Hypothalamus (tissue), 51 donors: ENCODE measurements around the gene NCOA7.
A peak's percentile ranks its signal among the peaks of the same experiment; 100 is the strongest.

Experiments
- DNase-seq, 51 donors: peaks; one replicate each; lab custom pipeline; 2025; lab: John Stamatoyannopoulos, UW

The NCOA7 gene

GRCh38 chr6:125790358-125791150 lies at the start of gene NCOA7:
NCOA7 (plus strand) TSS chr6:125790960; CDS start chr6:125815355, 24,395 bp downstream.
- peak; percentile 36 to 91 (median 79) for DNase-seq

GRCh38 chr6:125741336-125741735 lies 49.4 kb upstream of the NCOA7 start:
- DNase-seq = no peak

- DNase-seq = no peak
Measured at GRCh38 chr6:125742024-125742423, 48.7 kb upstream of the NCOA7 start.

GRCh38 chr6:125742464-125743120 lies 48.2 kb upstream of the NCOA7 start:
- peak in 2 of 51 donors; percentile 31 to 34 for DNase-seq

GRCh38 chr6:125743604-125744003 lies 47.2 kb upstream of the NCOA7 start:
- peak in 2 of 51 donors; percentile 19 to 37 for DNase-seq

- peak in 11 of 51 donors; percentile 2 to 71 (median 19) for DNase-seq
Measured at GRCh38 chr6:125745281-125746018, 45.3 kb upstream of the NCOA7 start.

GRCh38 chr6:125746019-125746414 lies 44.7 kb upstream of the NCOA7 start:
- DNase-seq = peak in 1 of 51 donors; percentile 52

GRCh38 chr6:125746731-125747588 lies 43.8 kb upstream of the NCOA7 start:
- peak in 41 of 51 donors; percentile 7 to 76 (median 47) for DNase-seq

- peak in 37 of 51 donors; percentile 17 to 83 (median 48) for DNase-seq
Measured at GRCh38 chr6:125747589-125748405, 43.0 kb upstream of the NCOA7 start.

GRCh38 chr6:125748406-125749172 lies 42.2 kb upstream of the NCOA7 start:
- DNase-seq = peak in 10 of 51 donors; percentile 23 to 83 (median 64)

GRCh38 chr6:125749173-125749864 lies 41.4 kb upstream of the NCOA7 start, which contains the start of gene HEY2:
HEY2 (plus strand) TSS chr6:125749632; CDS start chr6:125749777, 145 bp downstream.
- DNase-seq = peak; percentile 55 to 98 (median 93)

- peak in 9 of 51 donors; percentile 23 to 64 (median 38) for DNase-seq
Measured at GRCh38 chr6:125749865-125750691, 40.7 kb upstream of the NCOA7 start.

- no peak for DNase-seq
Measured at GRCh38 chr6:125750692-125751333, 39.9 kb upstream of the NCOA7 start.

- no peak for DNase-seq
Measured at GRCh38 chr6:125751334-125751916, 39.3 kb upstream of the NCOA7 start.

GRCh38 chr6:125752773-125753172 lies 38.0 kb upstream of the NCOA7 start:
- DNase-seq = no peak
